HG03108 (cell line): ENCODE data around the gene MT3.

ENCODE experiments used
- ATAC-seq: cut with Tn5 transposase; IDR thresholded peaks from one replicate; pipeline ENCODE4 v1.9.1; 2021; ENCODE audit warnings: moderate library complexity; ENCODE audit not compliant: unreplicated experiment

The MT3 gene

GRCh38 chr16:56628486-56629350, 39.4 kb downstream of the MT3 start:
- no peak for ATAC-seq

- ATAC-seq, result no peak
Measured at GRCh38 chr16:56629531-56629930, 40.2 kb downstream of the MT3 start.

DNA sequence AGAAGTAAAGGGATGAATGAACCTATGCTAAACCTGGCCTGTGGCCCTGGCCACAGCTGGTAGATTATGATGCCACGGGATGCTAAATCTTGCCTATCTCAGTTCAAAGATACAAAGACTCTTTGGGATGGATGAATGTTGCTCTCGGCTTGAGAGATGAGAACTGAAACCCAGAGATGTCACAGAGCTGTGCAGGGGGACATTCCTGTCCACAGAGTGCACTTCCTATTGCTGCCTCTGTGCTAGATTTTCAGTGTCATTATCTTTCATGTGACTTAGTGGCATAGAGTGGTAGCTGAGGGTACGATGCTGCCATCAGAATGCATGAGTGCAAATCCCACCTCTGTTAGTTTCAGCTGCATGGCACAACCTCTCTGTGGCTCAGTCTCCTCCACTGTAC, 40.8 kb downstream of the MT3 start:
- peak; percentile 78 for ATAC-seq

GRCh38 chr16:56631197-56631596, 41.9 kb downstream of the MT3 start:
- ATAC-seq, result no peak

GRCh38 chr16:56631832-56632155, 42.5 kb downstream of the MT3 start:
- no peak for ATAC-seq

- no peak for ATAC-seq
Measured at GRCh38 chr16:56632156-56632847, 43.0 kb downstream of the MT3 start, which contains the start of gene MT1M. Gene MT1M, plus strand, starts transcription at chr16:56632659. Its CDS starts 73 bp downstream, at chr16:56632732.

GRCh38 chr16:56632848-56633365, 43.6 kb downstream of the MT3 start:
- ATAC-seq, result no peak

DNA sequence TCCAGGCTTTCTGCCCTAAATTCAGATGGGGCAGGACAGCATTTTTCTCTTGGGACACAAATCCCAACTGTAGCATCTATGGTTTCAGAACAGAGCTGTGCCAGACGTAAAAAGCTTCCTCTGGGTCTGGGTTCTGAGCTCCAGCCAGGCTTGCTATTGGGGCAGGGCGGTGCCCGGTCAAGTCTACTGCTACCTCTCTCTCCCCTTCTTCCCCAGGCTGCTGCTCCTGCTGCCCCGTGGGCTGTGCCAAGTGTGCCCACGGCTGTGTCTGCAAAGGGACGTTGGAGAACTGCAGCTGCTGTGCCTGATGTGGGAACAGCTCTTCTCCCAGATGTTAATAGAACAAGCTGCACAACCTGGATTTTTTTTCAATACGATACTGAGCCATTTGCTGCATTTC, 44.2 kb downstream of the MT3 start:
- ATAC-seq, result no peak

GRCh38 chr16:56634715-56635440, 45.5 kb downstream of the MT3 start:
- no peak for ATAC-seq

DNA sequence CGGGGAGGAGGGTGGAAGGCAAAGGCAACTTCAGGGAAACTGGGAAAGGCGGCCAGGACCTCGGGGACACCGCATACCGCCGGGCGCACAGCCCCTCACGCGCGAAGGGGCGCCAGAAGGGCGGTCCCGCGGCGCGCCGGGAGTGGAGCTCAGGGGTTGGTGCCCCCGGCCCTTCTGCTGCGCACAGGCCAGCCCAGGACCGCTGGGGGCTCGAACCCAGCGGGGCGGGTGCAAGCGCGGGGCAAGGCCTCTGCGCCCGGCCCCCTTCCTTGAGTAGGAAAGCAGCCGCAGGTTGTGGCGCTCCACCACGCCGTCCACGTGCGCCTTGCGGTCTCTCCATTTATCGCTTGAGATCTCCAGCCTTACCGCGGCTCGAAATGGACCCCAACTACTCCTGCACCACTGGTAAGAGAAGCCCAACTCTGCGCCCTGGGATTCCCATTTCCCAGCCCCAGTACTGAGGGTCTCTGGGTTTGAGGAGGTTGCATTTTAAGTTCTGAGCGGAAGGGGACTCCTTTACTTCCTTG, 46.2 kb downstream of the MT3 start:
- ATAC-seq, result no peak

DNA sequence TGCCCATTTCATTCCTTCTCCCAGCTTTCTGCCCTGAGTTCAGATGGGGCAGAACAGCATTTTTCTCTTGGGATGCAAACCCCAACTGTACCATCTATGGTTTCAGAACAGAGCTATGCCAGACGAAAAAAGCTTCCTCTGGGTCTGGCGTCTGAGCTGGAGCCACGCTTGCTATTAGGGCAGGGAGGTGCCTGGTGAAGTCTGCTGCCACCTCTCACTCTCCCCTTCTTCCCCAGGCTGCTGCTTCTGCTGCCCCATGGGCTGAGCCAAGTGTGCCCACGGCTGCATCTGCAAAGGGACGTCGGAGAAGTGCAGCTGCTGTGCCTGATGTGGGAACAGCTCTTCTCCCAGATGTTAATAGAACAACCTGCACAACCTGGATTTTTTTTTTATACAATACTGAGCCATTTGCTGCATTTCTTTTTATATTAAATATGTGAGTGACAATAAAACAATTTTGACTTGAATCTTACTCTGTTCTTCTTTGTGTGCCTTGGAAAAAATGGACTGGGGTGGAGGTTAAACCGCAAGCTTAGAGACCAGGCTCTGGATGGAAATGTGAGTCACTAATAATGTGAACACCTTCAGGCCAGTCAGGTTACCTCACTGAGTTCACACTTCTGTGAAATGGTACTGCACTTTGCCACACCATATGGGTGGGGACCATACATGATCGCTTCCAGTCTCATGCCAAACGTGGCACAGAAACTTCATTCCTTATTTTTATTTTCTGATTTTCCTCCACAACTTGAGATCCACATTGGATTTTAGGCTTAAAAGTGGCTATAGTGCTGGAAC, 47.5 kb downstream of the MT3 start:
- ATAC-seq, result no peak

DNA sequence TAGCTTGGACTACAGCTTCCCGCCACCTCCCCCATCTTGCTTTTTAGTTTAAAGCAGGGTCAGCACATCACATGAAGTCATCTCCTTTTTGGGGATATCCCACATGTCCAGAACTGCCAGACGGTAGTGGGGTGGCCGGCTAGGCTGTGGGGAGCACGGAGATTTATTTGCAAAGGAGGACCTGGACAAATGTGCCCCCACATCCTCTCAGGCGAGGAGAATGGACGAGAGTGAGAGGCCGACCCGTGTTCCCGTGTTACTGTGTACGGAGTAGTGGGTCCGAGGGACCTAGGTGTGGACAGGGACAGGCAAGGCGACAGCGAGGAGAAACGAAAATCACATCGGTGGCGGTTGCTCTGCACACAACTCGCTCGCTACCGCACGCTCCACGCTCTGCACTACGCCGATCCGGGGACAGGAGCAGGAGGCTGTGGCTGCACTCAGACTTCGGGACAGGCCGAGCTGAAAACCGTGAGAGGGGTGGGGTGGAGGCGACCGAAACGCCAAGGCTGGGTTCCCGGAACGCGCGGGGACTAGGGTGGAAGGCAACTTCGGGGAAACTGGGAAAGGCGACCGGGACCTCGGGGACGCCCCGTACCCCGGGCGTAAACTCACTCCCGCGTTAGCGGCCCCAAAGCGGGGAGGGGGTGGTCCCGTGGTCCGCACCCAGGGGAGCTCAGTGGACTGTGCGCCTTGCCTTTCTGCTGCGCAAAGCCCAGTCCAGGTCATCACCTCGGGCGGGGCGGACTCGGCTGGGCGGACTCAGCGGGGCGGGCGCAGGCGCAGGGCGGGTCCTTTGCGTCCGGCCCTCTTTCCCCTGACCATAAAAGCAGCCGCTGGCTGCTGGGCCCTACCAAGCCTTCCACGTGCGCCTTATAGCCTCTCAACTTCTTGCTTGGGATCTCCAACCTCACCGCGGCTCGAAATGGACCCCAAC, 48.8 kb downstream of the MT3 start, which contains the start of gene MT1A:
Gene MT1A, plus strand, starts transcription at position 853 of the 937 bp plus-strand sequence. Its CDS starts 73 bp downstream, at position 926.
- no peak for ATAC-seq

GRCh38 chr16:56639045-56639444, 49.7 kb downstream of the MT3 start:
- ATAC-seq, result no peak

DNA sequence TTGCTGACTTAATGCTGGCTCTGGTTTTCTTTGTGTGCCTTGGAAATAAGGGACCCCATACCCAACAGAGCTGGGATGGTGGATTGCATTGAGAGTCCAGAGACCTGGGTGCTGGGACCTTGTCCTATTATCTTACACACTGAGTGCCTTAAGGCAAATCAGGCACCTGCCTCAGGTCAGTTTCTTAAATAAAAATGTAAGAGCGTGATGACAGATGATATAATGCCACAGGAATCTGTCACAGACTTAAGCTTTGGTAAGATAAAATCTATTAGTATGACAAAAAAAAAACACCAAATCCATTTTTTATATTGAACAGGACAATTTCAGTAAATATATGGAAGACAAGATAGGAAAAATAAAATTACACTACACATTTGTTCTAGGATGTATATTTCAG, 50.7 kb downstream of the MT3 start:
- ATAC-seq, result no peak
